AG10803 (cell line): Measurements from ENCODE around the gene CLPTM1L.

Source experiments
- DNase-seq: peaks from one replicate; pipeline ENCODE4 v3.0.0; 2010; ENCODE audit warnings: low read depth
- H3K4me3 ChIP-seq: 2 replicates; pipeline ENCODE4 v1.5.1; 2011; ENCODE audit warnings: mild to moderate bottlenecking, low read length, control low read depth
- TF ChIP-seq, protein P1 (sequence below): conservative IDR thresholded peaks from 2 replicates; pipeline ENCODE4 v1.5.1; 2011; ENCODE audit warnings: mild to moderate bottlenecking, low read length, control low read depth, inconsistent platforms

CLPTM1L gene

GRCh38 chr5:1270426-1270825, 74.5 kb downstream of the CLPTM1L start:
- TF ChIP-seq, protein P1, sequence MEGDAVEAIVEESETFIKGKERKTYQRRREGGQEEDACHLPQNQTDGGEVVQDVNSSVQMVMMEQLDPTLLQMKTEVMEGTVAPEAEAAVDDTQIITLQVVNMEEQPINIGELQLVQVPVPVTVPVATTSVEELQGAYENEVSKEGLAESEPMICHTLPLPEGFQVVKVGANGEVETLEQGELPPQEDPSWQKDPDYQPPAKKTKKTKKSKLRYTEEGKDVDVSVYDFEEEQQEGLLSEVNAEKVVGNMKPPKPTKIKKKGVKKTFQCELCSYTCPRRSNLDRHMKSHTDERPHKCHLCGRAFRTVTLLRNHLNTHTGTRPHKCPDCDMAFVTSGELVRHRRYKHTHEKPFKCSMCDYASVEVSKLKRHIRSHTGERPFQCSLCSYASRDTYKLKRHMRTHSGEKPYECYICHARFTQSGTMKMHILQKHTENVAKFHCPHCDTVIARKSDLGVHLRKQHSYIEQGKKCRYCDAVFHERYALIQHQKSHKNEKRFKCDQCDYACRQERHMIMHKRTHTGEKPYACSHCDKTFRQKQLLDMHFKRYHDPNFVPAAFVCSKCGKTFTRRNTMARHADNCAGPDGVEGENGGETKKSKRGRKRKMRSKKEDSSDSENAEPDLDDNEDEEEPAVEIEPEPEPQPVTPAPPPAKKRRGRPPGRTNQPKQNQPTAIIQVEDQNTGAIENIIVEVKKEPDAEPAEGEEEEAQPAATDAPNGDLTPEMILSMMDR = no peak
- no peak overlapping the region for H3K4me3 ChIP-seq
- no peak for DNase-seq

DNA sequence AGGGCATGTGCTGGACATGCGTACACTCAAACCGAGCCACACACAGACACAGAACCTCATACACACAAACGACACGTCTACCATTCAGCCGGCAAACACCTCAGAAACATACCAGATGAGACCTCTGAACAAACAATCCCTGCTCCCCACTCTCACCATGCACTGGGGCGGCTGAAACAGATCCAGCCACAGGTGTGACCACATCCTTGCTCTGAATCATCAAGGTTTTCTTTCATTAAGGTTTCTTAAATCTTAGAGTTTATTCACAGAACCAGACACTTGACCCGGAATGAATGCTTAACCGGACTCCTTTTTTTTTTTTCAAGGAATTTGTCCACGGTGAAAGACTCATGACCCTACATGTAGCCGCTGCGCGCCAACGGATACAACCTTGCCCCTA, 76.2 kb downstream of the CLPTM1L start:
- no peak overlapping the region for H3K4me3 ChIP-seq
- TF ChIP-seq, protein P1 = no peak
- DNase-seq = no peak

- no peak overlapping the region for H3K4me3 ChIP-seq
- TF ChIP-seq, protein P1 = no peak
- DNase-seq = no peak
These were observed 76.8 kb downstream of the CLPTM1L start for GRCh38 chr5:1268056-1268455.
